NCI-H146 (cell line): ENCODE results near the gene HHIPL1.

ENCODE experiments used
- DNase-seq: peaks from one replicate; lab custom pipeline; 2025; lab: John Stamatoyannopoulos, UW

HHIPL1 gene

DNA sequence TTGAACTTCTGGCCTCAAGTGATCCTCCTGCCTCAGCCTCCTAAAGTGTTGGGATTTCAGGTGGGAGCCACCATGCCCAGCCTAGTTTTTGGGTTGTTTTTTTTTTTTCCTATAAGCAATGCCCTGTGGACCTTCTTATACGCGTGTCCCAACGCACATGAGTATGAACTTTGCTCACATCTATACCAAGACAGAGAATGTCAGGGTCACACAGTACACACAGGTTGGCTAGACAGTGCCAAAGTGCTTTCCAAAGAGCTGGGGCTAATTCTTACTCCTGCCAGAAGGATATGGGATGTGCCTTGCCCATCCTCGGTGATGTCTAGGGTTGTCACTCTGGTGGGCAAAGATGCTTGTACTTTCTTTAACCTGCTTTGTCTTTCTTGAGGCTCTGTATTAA, 33.3 kb upstream of the HHIPL1 start:
- no peak for DNase-seq

DNA sequence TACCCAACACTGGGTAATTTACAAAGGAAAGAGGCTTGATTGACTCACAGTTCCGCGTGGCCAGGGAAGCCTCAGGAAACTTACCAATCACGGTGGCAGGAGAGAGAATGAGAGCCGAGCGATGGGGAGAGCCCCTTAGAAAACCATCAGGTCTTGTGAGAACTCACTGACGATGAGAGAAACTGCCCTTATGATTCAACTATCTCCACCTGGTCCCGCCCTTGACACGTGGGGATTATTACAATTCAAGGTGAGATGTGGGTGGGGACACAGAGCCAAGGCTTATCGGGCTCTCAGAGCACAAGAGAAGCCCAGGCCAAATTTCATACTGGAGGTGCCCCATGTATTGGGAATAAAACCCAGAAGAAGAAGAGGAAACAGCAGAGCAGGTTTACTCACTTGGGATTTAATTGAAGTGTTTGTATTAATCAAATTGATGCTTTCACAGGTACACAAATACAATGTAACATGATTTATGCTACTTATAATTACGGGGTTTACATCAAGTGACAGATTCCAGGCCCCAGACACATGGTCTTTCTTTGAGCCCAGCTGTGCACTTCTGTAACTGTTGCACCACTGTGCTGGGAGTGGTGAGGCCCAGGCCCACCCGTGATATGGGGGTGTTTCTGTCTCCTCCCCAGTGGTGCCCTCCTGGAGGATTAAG, 32.7 kb upstream of the HHIPL1 start:
- DNase-seq: no peak

DNA sequence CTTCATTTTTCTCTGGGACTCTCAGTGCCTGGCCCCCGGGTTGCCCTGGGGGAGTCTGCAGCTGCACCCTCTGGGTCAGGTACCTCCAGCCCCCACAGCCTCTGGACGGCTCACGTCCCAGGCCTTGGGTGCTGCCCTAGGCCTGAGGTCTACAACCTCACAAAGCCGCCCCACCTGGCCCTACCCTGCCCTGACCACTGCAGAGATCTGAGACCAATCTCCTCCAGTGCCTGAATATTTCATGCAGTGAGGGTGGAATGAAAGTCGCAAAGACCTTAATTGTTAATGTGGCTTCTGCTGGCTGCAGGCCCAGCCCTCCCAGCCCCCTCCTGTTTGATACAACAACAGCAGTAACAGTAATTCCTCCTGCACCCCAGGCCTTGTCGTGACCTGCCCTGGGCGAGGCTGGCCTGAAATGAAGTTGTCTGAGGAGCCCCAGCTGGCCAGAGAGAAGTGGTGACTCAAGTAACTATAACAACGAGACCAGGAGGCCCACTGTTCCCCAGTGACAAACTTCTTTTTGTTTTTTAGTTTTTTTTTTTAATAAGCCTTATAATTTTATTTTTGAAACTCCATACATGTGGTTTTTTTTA, 32.1 kb upstream of the HHIPL1 start:
- DNase-seq: no peak

DNA sequence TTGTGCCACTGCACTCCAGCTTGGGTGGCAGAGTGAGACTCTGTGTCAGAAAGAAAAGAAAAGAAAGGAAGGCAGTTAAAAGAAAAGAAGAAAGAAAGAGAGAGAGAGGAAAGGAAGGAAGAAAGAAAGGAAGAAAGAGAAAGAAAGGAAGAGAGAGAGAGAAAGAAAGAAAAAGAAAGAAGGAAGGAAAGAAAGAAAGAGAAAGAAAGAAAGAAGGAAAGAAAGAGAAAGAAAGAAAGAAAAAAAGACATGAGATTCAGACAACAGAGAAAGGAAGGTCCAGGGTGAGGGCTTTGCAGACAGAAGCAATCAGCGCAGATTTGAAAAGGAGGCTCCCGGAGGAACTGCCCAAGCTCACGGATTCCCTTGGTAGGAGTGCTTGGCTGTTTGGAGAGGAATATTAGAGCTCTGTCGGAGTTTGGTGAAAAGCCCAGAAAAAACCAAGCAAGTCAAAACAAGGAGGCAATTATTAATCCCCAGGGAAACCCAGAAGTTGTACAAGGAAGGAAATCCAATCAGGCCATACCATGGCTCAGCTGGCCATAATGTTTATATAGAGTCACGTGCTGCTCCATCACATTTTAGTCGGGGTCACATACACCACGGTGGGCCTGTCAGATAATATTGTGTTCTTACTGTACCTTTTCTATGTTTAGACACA, 29.3 kb upstream of the HHIPL1 start:
- no peak for DNase-seq

DNA sequence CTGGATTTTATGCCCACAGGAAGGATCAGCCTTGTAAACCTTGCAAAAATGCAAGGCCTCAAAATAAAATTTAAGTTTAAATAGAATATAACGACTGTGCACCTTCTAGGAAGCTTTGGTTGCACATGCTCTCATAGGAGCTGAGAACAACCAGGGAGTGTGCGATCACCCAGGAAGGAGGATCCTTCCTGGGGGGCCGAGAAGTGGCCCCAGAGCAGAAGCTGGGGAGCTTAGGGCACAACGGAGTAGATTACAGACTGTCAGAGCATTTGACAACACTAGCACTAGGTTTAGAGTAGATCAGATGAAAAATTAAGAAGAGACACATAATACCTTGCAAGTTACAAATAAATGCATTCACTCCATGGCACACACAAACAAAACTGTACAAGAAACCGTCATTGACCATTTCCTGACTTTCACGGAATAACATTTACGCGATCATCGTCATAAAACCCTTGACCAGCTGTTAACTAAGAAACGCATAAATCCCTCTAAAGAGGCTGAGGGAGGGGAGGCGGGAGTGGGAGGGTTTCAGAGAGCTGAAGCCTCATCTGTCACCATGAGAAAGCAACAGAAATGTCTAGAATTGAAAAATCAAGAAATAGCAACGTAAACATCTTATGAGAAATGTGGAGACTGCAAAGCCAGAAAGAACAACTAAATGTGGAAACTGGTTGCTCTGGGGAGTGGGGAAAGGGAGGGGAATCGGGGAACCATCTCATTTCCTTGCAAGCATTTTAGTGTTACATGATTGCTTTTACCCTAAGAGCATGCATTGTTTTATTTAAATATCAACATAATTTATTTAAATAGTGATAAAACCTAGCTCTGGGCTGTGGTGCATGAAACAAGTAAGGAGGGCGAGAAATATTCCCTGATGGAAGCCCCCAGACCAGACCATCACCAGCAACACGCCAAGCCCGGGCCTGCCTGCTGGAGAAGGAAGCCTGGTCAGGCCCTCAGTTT, 27.8 kb upstream of the HHIPL1 start:
- DNase-seq: no peak

DNA sequence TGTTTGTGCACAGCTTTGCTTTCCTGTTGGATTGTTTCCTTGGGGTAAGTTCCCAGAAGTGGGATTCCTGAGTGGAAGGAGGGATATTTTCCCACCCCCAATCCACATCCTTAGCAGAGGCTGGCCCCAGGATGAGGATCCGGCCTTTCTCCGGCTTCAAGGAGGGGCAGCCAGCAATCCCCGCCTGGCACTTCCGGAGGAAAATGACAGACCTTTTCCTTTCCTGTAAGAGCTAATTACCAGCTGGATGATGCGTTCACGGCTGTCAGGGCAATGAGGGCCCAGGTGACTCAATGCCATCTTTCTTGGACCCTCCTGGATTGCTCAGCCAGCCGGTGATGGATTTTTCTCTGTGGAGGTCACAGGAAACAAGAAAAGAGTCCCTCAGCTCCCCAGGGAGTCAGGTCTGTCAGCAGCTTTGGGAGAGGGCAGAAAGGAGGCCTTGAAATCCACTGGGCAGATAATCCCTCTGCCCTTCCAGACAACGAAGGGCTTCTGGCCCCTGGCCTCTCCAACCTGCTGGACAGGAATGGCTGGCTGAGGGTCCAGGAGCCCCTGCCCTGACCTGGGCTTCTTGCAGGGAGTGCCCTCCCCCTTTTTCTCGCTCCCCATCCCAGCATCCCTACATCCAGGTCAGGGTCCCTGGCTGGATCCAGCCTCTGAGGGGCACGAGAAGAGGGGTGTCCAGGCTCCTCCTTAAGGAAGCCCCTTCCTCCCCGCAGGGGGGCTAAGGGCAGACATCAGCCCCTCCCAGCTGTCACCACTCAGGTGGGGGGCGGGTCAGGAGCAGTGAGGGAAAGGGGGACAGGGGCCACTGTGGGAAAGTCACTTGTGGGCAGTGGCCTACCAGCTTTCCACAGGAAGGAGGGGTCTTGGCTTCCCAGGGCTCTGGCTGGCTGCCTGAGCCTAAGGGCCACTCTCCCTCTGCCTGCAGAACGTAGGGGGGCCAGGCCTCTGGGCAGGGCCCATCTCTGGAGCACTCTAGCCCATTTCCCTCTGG, 24.8 kb upstream of the HHIPL1 start:
- DNase-seq: no peak

DNA sequence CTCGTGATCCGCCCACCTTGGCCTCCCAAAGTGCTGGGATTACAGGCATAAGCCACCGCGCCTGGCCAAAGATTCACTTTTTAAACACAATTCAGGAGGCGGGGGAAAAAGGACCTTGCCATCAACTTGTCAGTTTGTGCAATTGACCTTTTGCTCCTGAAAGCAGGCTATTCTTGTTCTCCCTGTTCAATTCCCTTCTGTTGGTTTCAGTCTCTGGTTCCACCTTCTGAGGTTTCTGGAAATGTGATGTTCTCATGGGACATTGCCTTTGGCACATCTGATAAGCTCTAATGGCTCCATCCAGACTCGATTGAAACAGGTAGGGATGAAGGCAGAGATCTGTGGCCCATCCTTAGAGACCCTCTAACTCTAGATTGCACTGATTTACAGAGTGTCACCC, 23.0 kb upstream of the HHIPL1 start:
- DNase-seq: no peak

DNA sequence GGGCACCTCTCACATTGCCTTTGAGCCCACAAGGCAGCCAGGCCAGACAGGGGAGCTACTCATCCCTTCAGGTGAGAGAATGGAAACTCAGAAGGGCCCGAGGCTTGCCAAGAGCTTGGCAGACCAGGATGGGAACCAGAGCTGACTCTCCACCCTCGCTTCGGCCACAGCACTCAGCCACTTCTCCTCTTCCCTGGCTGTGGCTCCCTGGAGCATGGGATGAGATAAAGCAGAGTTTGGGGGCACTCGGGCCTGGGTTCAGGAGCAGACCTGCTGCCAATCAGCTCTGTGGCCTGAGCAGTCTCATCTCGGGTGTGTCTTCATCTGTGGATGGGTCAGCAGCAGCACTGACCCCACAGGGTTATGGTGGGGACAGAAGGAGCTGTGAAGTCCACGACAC, 20.9 kb upstream of the HHIPL1 start:
- DNase-seq: no peak

DNA sequence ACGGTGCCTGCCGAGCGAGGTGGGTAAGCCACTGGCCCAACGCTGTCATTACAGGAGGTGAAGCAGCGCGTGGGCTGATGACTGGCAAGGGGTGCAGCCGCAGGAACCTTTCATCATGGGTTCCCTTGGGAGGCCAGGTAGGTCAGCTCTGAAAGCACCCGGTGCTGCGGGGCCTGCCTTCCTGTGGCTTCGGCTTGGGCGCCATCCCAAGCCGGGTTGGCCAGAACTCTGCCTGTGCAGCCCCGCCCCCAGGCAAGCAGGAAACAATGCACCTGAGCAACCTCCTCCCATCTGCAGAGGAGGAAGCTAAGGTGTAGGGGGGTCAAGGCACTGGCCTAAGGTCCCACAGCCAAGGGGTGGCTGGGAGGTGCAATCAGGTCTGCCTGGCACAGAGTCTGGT, 20.0 kb upstream of the HHIPL1 start:
- DNase-seq: no peak

DNA sequence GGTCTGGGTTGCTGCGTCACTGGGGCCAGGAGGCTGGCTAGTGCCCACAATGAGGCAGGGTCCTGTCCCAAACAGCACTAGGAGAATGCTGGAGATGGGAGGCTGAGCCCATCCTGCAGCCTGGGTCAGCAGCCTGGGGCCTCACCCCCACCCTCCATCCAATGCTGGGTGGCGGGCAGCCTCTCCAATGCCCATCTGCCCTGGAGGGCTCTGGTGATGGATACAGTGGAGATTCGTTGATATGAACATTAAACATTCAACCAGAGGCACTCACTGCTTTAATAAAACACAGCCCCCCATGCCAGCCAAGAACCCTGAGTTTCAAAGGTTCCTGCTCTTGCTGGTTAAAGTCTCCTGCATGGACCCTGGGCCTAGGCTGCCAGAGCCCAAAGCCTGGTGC, 19.5 kb upstream of the HHIPL1 start:
- DNase-seq: no peak

DNA sequence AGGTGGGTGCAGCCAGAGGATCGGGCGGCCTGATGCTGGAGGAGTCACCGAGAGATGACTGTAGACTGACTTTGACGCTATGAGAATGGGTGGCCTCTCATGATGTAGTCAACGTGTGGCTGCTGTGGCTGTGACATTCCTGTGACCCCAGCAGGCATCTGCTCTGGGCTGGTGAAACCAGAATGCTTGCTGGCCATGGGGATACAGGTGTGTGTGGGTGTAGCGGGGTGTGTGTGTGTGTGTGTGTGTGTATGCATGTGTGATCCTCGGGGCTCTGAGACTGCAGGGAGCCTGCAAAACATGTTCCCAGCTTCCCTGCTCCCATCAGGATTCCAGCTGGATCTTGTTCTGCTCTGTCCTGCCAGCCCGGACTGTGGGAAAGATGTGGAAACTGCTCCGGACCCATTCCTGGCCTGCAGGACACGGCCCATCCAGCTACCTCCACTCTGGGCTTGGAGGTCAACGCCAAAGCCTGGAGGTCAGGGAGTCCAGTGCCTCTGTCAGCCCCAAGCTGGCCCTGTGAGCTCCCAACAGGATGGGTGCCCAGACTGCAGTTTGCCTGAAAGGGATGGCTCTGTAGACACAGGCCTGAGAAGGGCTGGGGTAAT, 18.8 kb upstream of the HHIPL1 start:
- no peak for DNase-seq

DNA sequence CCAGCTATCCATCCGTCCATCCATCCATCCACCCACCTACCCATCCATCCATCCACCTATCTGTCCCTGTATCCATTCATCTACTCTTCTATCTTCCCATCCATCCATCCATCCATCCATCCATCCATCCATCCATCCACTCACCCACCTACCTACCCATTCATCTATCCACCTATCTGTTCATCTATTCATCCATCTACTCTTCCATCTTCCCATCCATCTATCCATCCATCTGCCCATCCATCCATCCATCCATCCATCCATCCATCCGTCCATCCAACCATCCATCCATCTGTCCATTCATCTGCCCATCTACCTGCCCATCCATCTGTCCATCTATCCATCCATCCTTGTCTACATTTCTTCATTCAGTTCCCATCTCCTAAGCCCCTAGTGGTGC, 17.8 kb upstream of the HHIPL1 start:
- no peak for DNase-seq

DNA sequence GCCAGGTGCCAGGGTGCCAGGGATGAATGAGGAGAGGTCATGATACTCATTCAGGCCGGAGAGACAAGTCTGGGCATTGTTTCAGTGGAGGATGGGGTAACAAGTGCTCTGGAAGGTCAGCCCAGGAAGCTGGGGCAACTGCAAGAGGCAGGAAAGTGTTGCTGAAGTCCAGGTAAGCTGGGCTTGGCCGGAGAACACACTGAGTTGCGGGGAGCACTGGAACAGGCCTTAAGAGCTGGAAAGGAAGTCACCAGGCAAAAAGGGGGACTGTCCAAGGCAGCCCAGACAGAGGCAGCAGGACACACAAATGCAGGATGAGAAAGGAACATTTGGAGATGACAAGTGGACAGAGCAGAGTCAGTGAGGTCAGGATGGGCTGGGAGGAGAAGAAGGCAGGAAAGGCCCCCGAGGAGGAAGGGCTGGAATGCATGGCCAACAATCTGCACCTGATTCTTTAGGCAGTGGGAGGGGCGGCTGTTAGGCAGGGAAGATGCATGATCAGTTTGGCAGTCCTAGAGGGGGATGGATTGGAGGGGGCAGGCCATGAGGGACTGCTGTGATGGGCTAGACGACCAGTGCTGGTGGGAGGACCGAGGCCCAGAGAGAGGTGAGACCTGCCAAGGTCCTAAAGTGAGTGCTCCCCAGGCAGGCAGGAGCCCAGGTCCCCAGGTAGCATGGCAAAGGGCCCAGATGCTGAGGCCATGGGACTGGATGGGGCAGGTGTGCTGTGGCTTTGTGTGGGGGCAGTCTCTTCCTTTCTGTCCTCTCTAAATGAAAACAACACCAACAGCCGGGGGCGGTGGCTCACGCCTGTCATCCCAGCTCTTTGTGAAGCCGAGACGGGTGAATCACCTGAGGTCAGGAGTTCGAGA, 17.2 kb upstream of the HHIPL1 start:
- no peak for DNase-seq

DNA sequence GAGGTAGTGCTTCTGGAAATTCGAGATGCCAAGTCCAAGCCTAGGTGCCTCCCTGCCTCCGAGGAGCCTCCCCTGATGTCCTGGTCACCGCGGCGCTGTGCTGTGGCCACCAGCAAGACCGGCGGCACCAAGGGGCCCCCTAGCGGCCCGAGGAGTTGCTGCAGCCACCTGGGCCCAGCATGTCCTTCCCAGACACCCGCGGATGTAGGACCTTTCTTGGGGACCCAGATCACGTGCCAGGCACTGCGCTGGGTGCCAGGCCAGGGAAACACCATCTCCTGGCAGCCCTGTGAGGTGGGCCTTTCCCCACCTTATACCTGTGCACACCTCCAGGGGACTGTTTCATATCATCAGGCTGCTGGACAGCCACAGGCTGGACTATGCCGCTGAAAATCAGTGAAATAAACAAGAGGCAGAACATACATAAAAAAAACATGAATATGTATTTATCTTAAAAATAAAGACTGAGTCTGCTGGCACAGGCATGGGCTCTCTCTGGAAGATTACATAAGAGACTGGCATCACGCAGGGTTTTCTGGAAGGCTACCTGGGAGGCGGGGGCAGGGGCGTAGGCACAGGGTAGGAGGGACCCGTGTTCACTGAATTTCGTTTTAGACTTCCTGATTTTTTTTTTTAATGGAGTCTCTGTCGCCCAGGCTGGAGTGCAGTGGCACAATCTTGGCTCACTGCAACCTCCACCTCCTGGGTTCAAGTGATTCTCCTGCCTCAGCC, 15.9 kb upstream of the HHIPL1 start:
- peak; percentile 51 for DNase-seq

DNA sequence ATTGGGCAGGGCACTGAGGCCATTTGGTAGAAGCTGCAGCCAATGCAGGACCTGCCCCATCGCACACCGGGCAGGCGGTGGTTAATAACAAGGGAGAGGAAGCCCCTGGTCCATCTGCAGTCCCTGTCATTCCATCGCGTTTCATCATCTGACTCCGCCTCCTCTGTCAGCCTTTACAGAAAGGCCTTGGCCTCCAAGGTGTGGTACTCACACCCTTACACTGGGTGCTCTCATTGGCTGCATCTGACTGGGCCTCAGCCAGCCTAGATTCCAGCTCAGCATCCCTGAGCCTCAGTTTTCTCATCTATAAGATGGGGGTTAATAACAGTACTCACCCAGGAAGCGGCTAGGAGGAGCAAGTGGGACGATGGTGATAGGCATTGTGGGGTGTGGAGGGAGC, 14.7 kb upstream of the HHIPL1 start:
- DNase-seq: no peak

DNA sequence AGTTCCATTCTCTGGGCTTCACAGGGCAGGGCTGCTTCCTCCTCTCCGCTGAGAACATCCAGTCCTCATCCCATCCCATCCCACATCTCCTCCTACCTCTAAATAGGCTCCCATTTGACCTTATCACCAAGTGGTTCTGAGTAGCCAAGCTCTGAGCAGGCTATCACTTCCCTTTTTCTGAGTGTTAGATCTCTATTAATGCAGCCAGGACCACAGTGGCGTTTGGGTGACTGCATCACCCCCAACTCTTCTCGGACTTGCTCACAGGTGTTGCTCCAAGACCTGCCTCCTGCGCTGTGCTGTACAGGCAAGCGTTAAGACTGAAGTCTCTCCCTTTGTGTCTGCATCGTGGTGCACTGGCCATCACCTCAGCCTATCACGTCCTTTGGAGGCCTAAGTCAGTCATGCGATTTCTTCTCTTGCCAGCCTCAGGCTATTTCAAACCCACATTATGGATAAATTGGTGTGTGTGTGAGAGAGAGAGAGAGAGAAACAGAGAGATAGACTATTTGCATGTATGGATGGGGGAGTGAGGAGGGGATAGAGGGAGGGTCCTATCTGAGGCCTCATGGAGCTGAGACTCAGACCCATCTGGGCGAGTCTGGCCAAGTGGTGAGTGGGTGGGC, 12.4 kb upstream of the HHIPL1 start:
- no peak for DNase-seq

DNA sequence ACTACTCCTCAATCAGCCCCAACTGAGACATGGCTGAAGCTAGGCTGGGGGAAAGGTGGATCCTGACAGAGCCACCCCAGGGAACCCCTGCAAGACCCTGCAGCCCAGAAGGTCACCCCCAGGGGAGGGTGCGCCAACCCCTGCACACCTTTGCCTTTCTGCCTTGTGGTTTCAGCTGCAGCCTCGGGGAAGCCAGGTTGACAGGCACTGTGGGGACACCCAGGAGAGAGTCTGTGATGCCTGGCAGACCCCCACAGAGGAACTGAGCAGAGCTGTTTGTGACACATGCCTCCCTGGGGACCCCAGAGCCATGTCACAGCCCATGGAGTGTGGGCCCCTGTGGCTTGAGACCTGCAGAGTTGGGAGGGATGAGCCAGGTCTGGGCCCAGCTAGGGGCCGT, 11.8 kb upstream of the HHIPL1 start:
- no peak for DNase-seq

DNA sequence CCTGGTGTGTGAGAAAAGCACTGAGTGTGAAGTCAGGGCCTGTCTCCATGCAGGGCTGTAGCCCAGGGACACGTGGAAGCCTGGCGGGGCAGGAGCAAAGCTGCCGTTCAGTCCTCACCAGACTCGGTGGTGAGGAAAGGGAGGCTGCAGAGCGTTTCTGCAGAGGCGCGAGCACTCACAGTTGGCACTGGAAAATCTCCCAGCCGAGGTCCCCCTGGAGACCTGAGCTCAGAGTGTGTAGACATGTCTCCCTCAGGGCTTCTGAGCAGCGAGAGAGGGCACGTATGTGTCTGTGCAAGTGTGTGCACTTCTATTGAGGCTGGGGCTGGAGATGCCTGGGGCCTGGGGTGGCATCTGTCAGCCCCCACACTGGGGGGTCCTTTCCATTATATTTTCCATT, 11.0 kb upstream of the HHIPL1 start:
- DNase-seq: no peak

DNA sequence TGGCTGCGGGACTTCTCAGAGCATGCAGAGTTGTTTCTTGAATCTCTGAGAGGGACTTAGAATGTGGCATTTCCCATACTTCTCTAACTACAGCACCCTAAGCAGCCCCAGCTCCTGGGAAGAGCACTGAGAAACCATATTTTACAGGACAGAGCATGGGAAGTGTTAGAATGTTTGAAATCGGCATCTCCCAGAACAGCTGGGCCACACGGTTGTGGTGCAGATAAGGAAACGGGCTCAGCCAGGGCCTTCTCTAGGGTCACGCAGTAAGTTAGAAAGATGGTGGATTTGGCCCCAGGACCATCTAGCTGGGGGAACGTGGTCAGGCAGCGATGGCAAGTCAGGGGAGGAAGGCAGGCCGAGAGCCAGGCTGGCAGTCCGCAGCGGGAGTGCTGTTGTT, 10.5 kb upstream of the HHIPL1 start:
- DNase-seq: no peak
